ENCODE results near the gene RNF166.

- TF ChIP-seq, protein P1, sequence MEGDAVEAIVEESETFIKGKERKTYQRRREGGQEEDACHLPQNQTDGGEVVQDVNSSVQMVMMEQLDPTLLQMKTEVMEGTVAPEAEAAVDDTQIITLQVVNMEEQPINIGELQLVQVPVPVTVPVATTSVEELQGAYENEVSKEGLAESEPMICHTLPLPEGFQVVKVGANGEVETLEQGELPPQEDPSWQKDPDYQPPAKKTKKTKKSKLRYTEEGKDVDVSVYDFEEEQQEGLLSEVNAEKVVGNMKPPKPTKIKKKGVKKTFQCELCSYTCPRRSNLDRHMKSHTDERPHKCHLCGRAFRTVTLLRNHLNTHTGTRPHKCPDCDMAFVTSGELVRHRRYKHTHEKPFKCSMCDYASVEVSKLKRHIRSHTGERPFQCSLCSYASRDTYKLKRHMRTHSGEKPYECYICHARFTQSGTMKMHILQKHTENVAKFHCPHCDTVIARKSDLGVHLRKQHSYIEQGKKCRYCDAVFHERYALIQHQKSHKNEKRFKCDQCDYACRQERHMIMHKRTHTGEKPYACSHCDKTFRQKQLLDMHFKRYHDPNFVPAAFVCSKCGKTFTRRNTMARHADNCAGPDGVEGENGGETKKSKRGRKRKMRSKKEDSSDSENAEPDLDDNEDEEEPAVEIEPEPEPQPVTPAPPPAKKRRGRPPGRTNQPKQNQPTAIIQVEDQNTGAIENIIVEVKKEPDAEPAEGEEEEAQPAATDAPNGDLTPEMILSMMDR (IDR thresholded peaks at IDR 0.05), result no peak
- TF ChIP-seq POLR2A (IDR thresholded peaks at IDR 0.05), result no peak
Measured at GRCh38 chr16:88681709-88682451, 24.3 kb downstream of the RNF166 start.

Data from lower leg skin (tissue), 3 donors.